OCI-LY7 (cell line): ENCODE measurements around the gene ZFYVE28. TPM values are rescaled to one million over a fixed set of nuclear protein-coding genes. Genes with fewer than 3 reads are reported as not detected.

ENCODE experiments used
- BruUV-seq: library from RNA; stranded (reverse); fragments of 400-500 nt; replicated peaks from 2 replicates; lab custom pipeline; 2021; lab: Mats Ljungman, UMichigan
- CTCF ChIA-PET: fragments of 300-600 bp; sonication (Branson Sonifier 250); formaldehyde crosslinking; loops from one replicate; lab custom pipeline; 2022; ENCODE audit warnings: antibody characterized with exemption; ENCODE audit not compliant: unreplicated experiment; lab: Charles Lee
- POLR2A ChIA-PET: fragments of 300-600 bp; sonication (Branson Sonifier 250); formaldehyde crosslinking; loops from one replicate; lab custom pipeline; 2022; ENCODE audit warnings: antibody characterized with exemption; lab: Charles Lee
- DNase-seq: peaks from one replicate; pipeline ENCODE4 v3.0.0-alpha.2; 2015; ENCODE audit warnings: low spot score
- H2AFZ ChIP-seq: fragments of 200-600 bp; sonication (generic), shearing (Covaris generic); 2 replicates; pipeline ENCODE4 v1.6.1; 2014; ENCODE audit warnings: mild to moderate bottlenecking, antibody characterized with exemption, low read length, moderate library complexity
- H3K27ac ChIP-seq: fragments of 200-600 bp; sonication (generic); 2 replicates; pipeline ENCODE4 v1.5.1; 2014; ENCODE audit warnings: mixed run types, low read depth, mild to moderate bottlenecking, moderate library complexity, low read length, inconsistent platforms; ENCODE audit not compliant: poor library complexity, severe bottlenecking
- H3K36me3 ChIP-seq: fragments of 200-600 bp; sonication (generic); 2 replicates; pipeline ENCODE4 v1.6.1; 2014; ENCODE audit warnings: mild to moderate bottlenecking, antibody characterized with exemption, low read length, moderate library complexity, mixed read lengths; ENCODE audit not compliant: insufficient read depth
- H3K4me1 ChIP-seq: fragments of 200-600 bp; sonication (generic); 2 replicates; pipeline ENCODE4 v1.5.1; 2014; ENCODE audit warnings: mild to moderate bottlenecking, low read length; ENCODE audit not compliant: insufficient read depth, poor library complexity, severe bottlenecking
- H3K4me2 ChIP-seq: fragments of 200-600 bp; sonication (generic); 2 replicates; pipeline ENCODE4 v1.6.1; 2014; ENCODE audit warnings: mild to moderate bottlenecking, low read length
- H3K4me3 ChIP-seq: fragments of 200-600 bp; sonication (generic); 2 replicates; pipeline ENCODE4 v1.5.1; 2014; ENCODE audit warnings: mild to moderate bottlenecking, low read depth, low read length; ENCODE audit not compliant: poor library complexity, severe bottlenecking
- H3K79me2 ChIP-seq: fragments of 200-600 bp; sonication (generic); 2 replicates; pipeline ENCODE4 v1.6.1; 2016; ENCODE audit warnings: low read depth, mild to moderate bottlenecking, low read length, moderate library complexity, mixed read lengths; ENCODE audit not compliant: insufficient read depth
- H3K9me2 ChIP-seq: fragments of 200-600 bp; sonication (generic); 2 replicates; pipeline ENCODE4 v1.6.1; 2016; ENCODE audit warnings: mild to moderate bottlenecking, low read length, mixed read lengths; ENCODE audit not compliant: insufficient read depth
- H3K9me3 ChIP-seq: fragments of 200-600 bp; sonication (generic); 2 replicates; pipeline ENCODE4 v1.6.1; 2014; ENCODE audit warnings: mild to moderate bottlenecking, mixed run types, low read length, mixed read lengths
- H4K20me1 ChIP-seq: fragments of 200-600 bp; sonication (generic); 2 replicates; pipeline ENCODE4 v1.6.1; 2014; ENCODE audit warnings: mild to moderate bottlenecking, antibody characterized with exemption, low read length, moderate library complexity, mixed read lengths; ENCODE audit not compliant: insufficient read depth
- EZH2phosphoT487 ChIP-seq: fragments of 200-600 bp; sonication (generic); IDR thresholded peaks from 2 replicates; pipeline ENCODE4 v1.6.1; 2018; ENCODE audit warnings: low read depth, borderline replicate concordance, mild to moderate bottlenecking, mixed run types, antibody characterized with exemption, low read length, moderate library complexity, mixed read lengths
- intact Hi-C: fragments of 100-400 bp; cut with micrococcal nuclease; formaldehyde crosslinking; loops from one replicate; pipeline ENCODE4 v1.10.0; 2022; ENCODE audit not compliant: unreplicated experiment
- total RNA-seq, 2 experiments: library from RNA; depleted of rRNA in 1 of 2; stranded (reverse); fragments of >200 nt in 1 of 2; shearing (Covaris generic) in 1 of 2; gene quantifications; 2 replicates each; pipeline ENCODE4 v1.2.3, GENCODE V29; 2014 to 2022
- TF ChIP-seq, protein P1 (sequence below): fragments of 200-600 bp; sonication (generic); conservative IDR thresholded peaks from 2 replicates; pipeline ENCODE4 v1.5.1; 2014; ENCODE audit warnings: mild to moderate bottlenecking, antibody characterized with exemption, low read length, moderate library complexity, mixed read lengths

The ZFYVE28 gene
- total RNA-seq, 2 experiments from 2014 or later: 0.32 TPM; not detected in 1

DNA sequence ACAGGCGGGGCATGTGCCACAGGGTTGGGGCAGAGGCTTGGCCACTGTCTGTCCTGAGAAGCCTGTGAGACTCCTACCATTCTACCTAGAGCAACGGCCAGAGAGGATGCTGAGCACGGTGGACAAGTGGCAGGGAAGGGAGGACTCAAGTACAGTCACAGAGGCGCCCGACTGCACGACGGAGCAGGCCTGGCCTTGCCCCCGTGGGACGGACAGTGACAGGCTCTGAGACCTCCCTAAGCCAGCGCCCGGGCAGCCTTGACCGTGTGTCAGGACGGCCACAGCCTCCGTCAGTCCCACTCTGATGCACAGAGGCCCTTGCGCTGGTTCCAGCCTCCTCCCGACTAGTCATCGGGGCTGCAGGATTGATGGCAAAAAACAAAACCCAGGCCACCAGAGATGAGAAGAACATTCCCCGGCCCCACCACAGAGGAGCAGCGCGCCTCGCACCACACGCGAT lies 119.9 kb downstream of the ZFYVE28 start:
- TF ChIP-seq, protein P1, sequence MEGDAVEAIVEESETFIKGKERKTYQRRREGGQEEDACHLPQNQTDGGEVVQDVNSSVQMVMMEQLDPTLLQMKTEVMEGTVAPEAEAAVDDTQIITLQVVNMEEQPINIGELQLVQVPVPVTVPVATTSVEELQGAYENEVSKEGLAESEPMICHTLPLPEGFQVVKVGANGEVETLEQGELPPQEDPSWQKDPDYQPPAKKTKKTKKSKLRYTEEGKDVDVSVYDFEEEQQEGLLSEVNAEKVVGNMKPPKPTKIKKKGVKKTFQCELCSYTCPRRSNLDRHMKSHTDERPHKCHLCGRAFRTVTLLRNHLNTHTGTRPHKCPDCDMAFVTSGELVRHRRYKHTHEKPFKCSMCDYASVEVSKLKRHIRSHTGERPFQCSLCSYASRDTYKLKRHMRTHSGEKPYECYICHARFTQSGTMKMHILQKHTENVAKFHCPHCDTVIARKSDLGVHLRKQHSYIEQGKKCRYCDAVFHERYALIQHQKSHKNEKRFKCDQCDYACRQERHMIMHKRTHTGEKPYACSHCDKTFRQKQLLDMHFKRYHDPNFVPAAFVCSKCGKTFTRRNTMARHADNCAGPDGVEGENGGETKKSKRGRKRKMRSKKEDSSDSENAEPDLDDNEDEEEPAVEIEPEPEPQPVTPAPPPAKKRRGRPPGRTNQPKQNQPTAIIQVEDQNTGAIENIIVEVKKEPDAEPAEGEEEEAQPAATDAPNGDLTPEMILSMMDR: no peak
- no peak for TF ChIP-seq EZH2phosphoT487
- Histone ChIP-seq H3K9me3 (no peaks in the 10 kb centered on the region), H3K27ac (peak overlapping the region; percentile 40), H3K36me3 (no peaks in the 10 kb centered on the region), H3K9me2 (no peaks in the 10 kb centered on the region), H3K4me3 (peak overlapping the region; percentile 26), H3K4me1 (peaks cover 33% of the 10 kb centered on the region), H4K20me1 (no peaks in the 10 kb centered on the region), H3K79me2 (no peaks in the 10 kb centered on the region), H2AFZ (peak overlapping the region; percentile 78), H3K4me2 (peak overlapping the region; percentile 63)
- ChIA-PET POLR2A (interaction anchor here (0.6 to 0.7 kb wide), 2 partner anchors 16 to 221 kb away, joined by 3 read pairs; no protein-coding TSS in a partner anchor), CTCF (no interaction called here)
- BruUV-seq: no TSS peak
- intact Hi-C loops: no loop called here
- no peak for DNase-seq

DNA sequence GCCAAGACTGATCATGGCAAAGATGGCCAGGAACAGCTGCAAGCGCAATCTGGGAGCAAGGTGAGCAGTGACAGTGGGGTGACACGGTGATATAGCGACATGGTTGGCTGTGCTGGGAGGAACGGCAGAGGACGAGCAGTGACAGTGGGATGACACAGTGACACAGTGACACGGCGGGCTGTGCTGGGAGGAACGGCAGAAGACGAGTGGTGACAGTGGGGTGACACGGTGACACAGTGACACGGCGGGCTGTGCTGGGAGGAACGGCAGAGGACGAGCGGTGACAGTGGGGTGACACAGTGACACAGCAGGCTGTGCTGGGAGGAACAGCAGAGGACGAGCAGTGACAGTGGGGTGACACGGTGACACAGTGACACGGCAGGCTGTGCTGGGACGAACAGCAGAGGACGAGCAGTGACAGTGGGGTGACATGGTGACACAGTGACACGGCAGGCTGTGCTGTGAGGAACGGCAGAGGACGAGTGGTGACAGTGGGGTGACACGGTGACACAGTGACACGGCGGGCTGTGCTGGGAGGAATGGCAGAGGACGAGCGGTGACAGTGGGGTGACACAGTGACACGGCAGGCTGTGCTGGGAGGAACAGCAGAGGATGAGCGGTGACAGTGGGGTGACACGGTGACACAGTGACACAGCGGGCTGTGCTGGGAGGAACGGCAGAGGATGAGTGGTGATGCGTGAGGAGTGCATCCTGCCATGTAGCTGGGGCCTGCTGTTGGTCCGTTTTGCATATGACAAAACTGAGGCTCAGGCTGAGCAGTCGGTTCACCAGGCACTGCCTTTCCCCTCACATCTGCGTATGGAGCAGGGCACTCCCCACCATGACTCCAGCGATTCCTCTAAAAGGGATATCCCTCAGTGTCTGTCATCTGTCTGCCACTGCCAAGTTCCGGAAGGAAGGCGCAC lies 120.6 kb downstream of the ZFYVE28 start:
- H3K4me1 ChIP-seq: peaks cover 33% of the 10 kb centered on the region
- ChIA-PET POLR2A (interaction anchor here (0.6 to 0.7 kb wide), 2 partner anchors 16 to 221 kb away, joined by 3 read pairs; no protein-coding TSS in a partner anchor), CTCF (interaction anchor here (0.9 kb wide), 1 partner anchor 34 kb away, joined by 3 read pairs; no protein-coding TSS in a partner anchor)
- no peaks in the 10 kb centered on the region for H3K9me3 ChIP-seq
- peak overlapping the region; percentile 40 for H3K27ac ChIP-seq
- peak overlapping the region; percentile 78 for H2AFZ ChIP-seq
- TF ChIP-seq EZH2phosphoT487: no peak
- intact Hi-C loops: no loop called here
- no peaks in the 10 kb centered on the region for H3K9me2 ChIP-seq
- no peaks in the 10 kb centered on the region for H3K79me2 ChIP-seq
- no TSS peak for BruUV-seq
- peak overlapping the region; percentile 63 for H3K4me2 ChIP-seq
- no peaks in the 10 kb centered on the region for H4K20me1 ChIP-seq
- H3K36me3 ChIP-seq: no peaks in the 10 kb centered on the region
- DNase-seq: peak; percentile 82
- H3K4me3 ChIP-seq: peak overlapping the region; percentile 26
